Measurements from ENCODE around the gene KCMF1. TPM values are rescaled to one million over a fixed set of nuclear protein-coding genes. Genes with fewer than 3 reads are reported as not detected.

The KCMF1 gene
- total RNA-seq, 2 donors from 2014 or later, result 40.6 to 46.7 TPM

- Histone ChIP-seq H3K4me1 (ENCODE audit: control insufficient read depth in 1 of 2, low read depth in 2 of 2) (no peaks in the 10 kb centered on the region), H3K9me3 (no peaks in the 10 kb centered on the region), H3K36me3 (no peaks in the 10 kb centered on the region), H3K27me3 (replicated peaks; ENCODE audit: insufficient read depth) (no peaks in the 10 kb centered on the region), H3K4me3 (no peak overlapping the region), H3K27ac (no peak overlapping the region)
- no peak for TF ChIP-seq CTCF (IDR thresholded peaks at IDR 0.05)
- ATAC-seq (ENCODE audit: insufficient number of reproducible peaks, low FRiP score, low read depth) (no peak), DNase-seq (ENCODE audit: low spot score) (no peak)
These were observed 100.1 kb downstream of the KCMF1 start for GRCh38 chr2:85071096-85071495.

GRCh38 chr2:85073033-85073432 lies 102.1 kb downstream of the KCMF1 start:
- Histone ChIP-seq H3K27ac (no peak overlapping the region), H3K27me3 (replicated peaks; ENCODE audit: insufficient read depth) (no peaks in the 10 kb centered on the region), H3K4me1 (ENCODE audit: control insufficient read depth in 1 of 2, low read depth in 2 of 2) (no peaks in the 10 kb centered on the region), H3K4me3 (no peak overlapping the region), H3K9me3 (no peaks in the 10 kb centered on the region), H3K36me3 (no peaks in the 10 kb centered on the region)
- DNase-seq (ENCODE audit: low spot score), result no peak
- no peak for TF ChIP-seq CTCF (IDR thresholded peaks at IDR 0.05)
- ATAC-seq (ENCODE audit: insufficient number of reproducible peaks, low FRiP score, low read depth), result no peak

- Histone ChIP-seq H3K36me3 (no peaks in the 10 kb centered on the region), H3K27me3 (replicated peaks; ENCODE audit: insufficient read depth) (no peaks in the 10 kb centered on the region), H3K4me3 (no peak overlapping the region), H3K27ac (no peak overlapping the region), H3K9me3 (no peaks in the 10 kb centered on the region), H3K4me1 (ENCODE audit: control insufficient read depth in 1 of 2, low read depth in 2 of 2) (no peaks in the 10 kb centered on the region)
- ATAC-seq (ENCODE audit: insufficient number of reproducible peaks, low FRiP score, low read depth), result no peak
- no peak for DNase-seq (ENCODE audit: low spot score)
- TF ChIP-seq CTCF (IDR thresholded peaks at IDR 0.05), result no peak
These were observed 105.8 kb downstream of the KCMF1 start for GRCh38 chr2:85076618-85077274.

- Histone ChIP-seq H3K9me3 (no peaks in the 10 kb centered on the region), H3K4me3 (no peak overlapping the region), H3K4me1 (ENCODE audit: control insufficient read depth in 1 of 2, low read depth in 2 of 2) (no peaks in the 10 kb centered on the region), H3K36me3 (no peaks in the 10 kb centered on the region), H3K27ac (no peak overlapping the region), H3K27me3 (replicated peaks; ENCODE audit: insufficient read depth) (no peaks in the 10 kb centered on the region)
- no peak for DNase-seq (ENCODE audit: low spot score)
- ATAC-seq (ENCODE audit: insufficient number of reproducible peaks, low FRiP score, low read depth), result no peak
- no peak for TF ChIP-seq CTCF (IDR thresholded peaks at IDR 0.05)
These were observed 107.0 kb downstream of the KCMF1 start for GRCh38 chr2:85077859-85078419.

- DNase-seq (ENCODE audit: low spot score) (no peak), ATAC-seq (ENCODE audit: insufficient number of reproducible peaks, low FRiP score, low read depth) (no peak)
- Histone ChIP-seq H3K4me3 (no peak overlapping the region), H3K27me3 (replicated peaks; ENCODE audit: insufficient read depth) (no peaks in the 10 kb centered on the region), H3K27ac (no peak overlapping the region), H3K4me1 (ENCODE audit: control insufficient read depth in 1 of 2, low read depth in 2 of 2) (no peaks in the 10 kb centered on the region), H3K36me3 (no peaks in the 10 kb centered on the region), H3K9me3 (no peaks in the 10 kb centered on the region)
- no peak for TF ChIP-seq CTCF (IDR thresholded peaks at IDR 0.05)
These were observed 107.6 kb downstream of the KCMF1 start for GRCh38 chr2:85078536-85078935.

All from thoracic aorta (tissue), 2 donors.